GM18526 (cell line): ENCODE data around the gene OR5B3.

Experiments
- POLR2A ChIP-seq: IDR thresholded peaks from 3 replicates; pipeline ENCODE4 v1.6.1; 2011; ENCODE audit not compliant: insufficient read length; ENCODE audit errors: extremely low read depth

Gene OR5B3

GRCh38 chr11:58406774-58407173, at the start of gene OR5B3:
TSS of gene OR5B3 (minus strand) at chr11:58406874. CDS start at chr11:58403409, 3,465 bp downstream.
- no peak for TF ChIP-seq POLR2A

GRCh38 chr11:58451585-58451984, 44.9 kb upstream of the OR5B3 start:
- TF ChIP-seq POLR2A = no peak

GRCh38 chr11:58446294-58446693, 39.6 kb upstream of the OR5B3 start:
- TF ChIP-seq POLR2A = no peak

- TF ChIP-seq POLR2A = no peak
Measured at GRCh38 chr11:58444300-58444699, 37.6 kb upstream of the OR5B3 start.

- no peak for TF ChIP-seq POLR2A
Measured at GRCh38 chr11:58442136-58442535, 35.5 kb upstream of the OR5B3 start, which contains the start of gene OR5B12. TSS of gene OR5B12 (minus strand) at chr11:58442236. CDS start at chr11:58440151, 2,085 bp downstream.

GRCh38 chr11:58438486-58438885, 31.8 kb upstream of the OR5B3 start:
- no peak for TF ChIP-seq POLR2A

- TF ChIP-seq POLR2A = no peak
Measured at GRCh38 chr11:58434217-58434616, 27.5 kb upstream of the OR5B3 start.

GRCh38 chr11:58433638-58434203, 27.0 kb upstream of the OR5B3 start:
- no peak for TF ChIP-seq POLR2A

GRCh38 chr11:58429273-58429672, 22.6 kb upstream of the OR5B3 start:
- no peak for TF ChIP-seq POLR2A

- TF ChIP-seq POLR2A = no peak
Measured at GRCh38 chr11:58428021-58428420, 21.3 kb upstream of the OR5B3 start, which contains the start of gene OR5B2. TSS of gene OR5B2 (minus strand) at chr11:58428121. CDS start at chr11:58423261, 4,860 bp downstream.

GRCh38 chr11:58395581-58395980, 11.1 kb downstream of the OR5B3 start:
- no peak for TF ChIP-seq POLR2A

GRCh38 chr11:58394195-58394594, 12.5 kb downstream of the OR5B3 start:
- no peak for TF ChIP-seq POLR2A

GRCh38 chr11:58392746-58393145, 13.9 kb downstream of the OR5B3 start:
- no peak for TF ChIP-seq POLR2A

GRCh38 chr11:58391879-58392278, 14.8 kb downstream of the OR5B3 start:
- TF ChIP-seq POLR2A = no peak

GRCh38 chr11:58390551-58391063, 16.1 kb downstream of the OR5B3 start:
- no peak for TF ChIP-seq POLR2A

- TF ChIP-seq POLR2A = no peak
Measured at GRCh38 chr11:58358969-58359368, 47.7 kb downstream of the OR5B3 start, which contains the start of gene OR5B17. TSS of gene OR5B17 (minus strand) at chr11:58359069. CDS start at chr11:58359069, 0 bp downstream.

- TF ChIP-seq POLR2A = no peak
Measured at GRCh38 chr11:58354727-58355126, 51.9 kb downstream of the OR5B3 start.
